Stimulated activated CD8-positive, alpha-beta memory T cell treated with anti-CD3 and anti-CD28 coated beads, Interleukin-15, amount 100 ng/mL, for 4 hours (primary cell): ENCODE results near the gene OR10G3.

ENCODE experiments used
- DNase-seq, 2 donors: peaks; one replicate each; pipeline ENCODE4 v3.0.0-alpha.2; 2020; ENCODE audit warnings: low read depth in 2 of 2

OR10G3 gene

DNA sequence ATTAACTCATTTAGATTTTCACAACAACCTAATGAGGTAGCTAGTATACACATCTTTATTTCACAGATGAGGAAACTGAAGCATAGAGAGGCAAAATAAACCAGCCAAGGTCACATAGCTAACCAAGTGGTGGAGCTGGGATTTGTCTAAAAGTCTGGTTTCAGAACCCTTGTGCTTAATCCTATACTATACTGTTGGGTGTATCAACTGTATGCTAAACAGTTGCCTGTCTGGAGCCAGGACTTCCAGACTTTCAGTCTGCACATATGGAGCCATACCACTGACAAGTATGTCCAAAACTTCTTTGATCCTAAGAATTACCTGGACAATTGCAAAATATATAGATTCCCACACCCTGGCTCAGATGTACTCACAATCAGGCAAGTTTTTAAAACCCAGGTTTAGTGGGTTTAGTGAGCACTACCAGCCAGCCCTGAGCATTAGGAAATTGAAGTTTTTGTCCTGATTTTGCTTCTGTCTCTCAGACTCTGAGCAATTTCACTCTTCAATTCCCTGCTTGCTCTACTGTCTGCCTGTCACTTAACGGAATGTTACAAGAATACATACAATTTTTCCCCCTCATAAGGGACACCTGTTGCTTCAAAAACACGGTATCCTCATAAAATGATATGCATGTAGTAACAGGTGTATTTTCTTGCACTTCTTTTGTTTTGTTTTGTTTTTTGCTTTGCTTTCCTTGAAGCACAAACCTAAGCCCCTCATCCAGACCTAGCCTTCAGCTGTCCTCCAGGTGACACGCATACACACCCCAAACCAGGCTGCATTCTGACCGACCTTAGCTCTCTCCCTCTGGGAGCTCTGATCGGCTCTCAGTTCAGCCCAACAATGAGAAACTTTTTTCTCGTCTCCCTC lies 44.1 kb downstream of the OR10G3 start:
- no peak for DNase-seq

DNA sequence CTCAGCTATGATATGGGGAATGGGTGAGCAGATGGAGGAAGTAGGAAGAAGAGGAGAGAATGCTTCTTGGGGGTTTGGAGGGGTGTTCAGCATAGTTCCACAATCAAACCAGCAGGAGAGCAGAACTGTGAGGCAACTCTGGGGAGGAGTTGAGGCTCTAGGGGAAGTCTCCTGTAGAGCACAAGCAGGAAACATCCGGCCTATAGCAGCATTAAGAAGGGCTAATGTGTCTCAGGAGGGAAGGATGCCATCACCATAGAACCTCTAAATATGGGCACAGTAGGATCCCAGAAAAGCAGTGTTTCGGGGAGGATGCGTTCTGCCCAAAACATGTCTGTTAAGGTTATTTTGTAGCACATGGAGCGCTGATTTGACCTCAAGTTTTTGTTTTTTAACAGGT lies 45.3 kb downstream of the OR10G3 start:
- DNase-seq: no peak

DNA sequence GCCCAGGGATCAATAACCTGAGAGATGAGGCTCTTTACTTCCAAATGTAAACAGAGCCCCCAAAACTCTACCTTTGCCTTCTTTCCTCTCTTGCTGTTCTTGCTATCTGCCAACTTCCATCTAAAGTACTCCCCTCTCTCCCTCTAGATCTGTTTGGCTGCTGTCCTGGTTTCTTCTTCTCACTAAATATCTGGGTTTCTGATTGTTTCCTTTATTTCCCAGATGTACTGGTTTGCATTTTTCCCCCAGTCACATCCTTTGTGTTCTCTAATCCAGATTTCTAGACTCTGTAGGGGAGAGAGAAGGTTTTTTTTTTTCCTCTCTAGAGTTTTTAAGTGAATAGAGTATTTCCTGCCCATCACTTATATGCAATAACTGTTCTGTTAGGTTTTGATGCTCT lies 46.6 kb downstream of the OR10G3 start:
- DNase-seq: no peak

DNA sequence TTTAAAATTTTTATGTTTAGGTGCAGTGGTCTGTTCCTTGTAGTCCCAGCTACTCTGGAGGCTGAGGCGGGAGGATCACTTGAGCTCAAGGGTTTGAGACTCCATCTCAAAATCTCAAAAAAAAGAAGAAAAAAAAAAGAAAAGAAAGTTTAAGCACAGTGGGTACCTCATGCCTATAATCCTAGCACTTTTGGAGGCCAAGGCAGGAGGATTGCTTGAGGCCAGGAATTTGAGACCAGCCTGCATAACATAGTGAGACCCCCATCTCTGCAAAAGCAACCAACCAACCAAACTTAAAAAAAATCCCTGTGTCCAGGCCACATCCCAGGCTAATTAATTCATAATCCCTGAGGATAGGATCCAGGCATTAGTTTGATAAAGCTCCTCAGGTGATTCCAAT lies 50.4 kb downstream of the OR10G3 start:
- DNase-seq: no peak

DNA sequence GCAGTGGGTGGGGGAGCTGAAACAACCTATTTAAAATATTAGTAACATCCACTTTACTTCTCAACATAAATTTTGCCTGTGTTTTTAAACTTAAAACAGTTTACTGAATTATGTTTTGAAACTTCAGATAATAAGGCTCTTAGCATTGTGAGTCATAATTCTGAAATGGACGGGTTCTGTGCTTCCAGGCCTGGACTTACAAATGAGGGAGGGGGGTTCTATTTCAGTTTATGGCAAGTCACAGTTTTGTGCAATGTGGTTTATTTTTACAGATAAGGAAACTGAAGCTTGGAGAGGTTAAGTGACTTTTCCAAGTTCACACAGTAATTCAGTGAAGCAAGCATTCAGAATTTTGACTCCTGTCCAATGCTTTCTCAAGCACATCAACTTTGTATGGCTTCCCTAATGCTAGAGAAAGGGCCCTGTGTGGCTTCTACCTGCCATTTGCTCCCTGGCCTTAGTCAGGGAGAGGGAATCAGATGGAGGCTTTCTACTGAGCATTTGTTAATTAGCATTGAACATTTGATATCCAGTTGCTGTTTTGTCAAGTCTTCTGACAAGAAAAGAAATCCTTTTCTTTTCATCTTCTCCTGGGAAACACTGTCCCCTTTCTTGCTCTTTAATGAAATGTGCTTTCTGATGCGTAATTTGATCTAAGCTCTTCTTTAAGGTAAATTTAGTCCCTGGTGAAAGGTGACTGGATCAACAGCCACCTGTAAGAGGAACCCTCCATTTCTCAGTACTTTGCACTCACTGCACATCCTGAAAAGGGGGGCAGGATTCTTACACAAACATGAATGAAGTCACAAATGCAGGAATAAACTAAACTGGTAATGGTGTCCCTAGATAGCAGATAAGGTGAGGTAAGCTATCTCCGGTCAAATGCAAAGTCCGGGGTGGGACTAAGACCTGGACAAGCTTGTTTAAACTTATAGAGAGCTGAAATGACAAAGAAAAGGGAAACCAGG lies 51.2 kb downstream of the OR10G3 start:
- DNase-seq: no peak

DNA sequence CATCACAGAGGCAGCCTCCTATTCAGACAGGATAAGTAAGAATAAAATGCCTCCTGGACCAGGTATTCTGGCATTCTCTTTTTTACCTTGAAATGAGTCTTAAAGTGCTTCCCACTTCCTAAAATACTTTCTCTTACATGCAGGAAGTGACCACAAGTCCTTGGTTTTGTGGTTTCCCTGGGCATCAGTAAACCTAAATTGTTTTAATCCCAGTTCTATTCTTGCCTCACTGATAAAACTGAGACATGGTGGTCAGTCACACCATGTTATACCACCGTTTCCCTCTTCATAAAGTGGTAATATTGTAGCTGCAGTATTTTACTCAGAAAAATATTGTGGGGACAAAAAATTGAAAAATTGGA lies 52.6 kb downstream of the OR10G3 start:
- DNase-seq: no peak

DNA sequence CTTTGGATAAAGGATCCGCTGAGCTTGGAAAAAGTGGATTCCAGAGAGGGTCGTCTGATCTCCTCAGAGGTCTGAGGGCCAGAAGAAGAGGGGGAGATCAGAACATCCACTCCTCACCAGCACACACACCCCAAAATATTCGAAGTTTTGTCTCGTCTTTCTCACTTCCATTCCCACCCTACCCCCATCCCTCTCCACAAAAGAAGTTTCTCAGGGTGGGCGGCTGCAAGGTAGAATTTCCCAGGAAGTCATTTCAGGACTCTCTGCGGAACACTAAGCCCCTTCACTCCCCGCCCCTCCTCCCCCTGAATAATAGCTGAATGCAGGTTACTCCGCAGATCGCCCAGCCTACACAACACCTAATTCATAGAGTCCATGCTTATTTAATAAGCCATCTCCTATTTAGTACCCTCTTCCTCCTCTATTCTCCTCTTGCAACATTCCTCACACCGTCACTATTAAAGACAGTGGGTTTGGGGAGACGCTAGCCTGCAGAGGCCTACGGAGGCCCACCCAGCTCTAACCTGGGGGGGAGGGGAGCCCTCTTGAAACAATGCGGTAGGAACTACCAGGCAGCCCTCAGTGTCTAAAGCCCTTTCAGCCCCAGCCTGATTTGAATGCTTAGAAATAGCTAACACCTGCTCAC lies 53.1 kb downstream of the OR10G3 start:
- no peak for DNase-seq

DNA sequence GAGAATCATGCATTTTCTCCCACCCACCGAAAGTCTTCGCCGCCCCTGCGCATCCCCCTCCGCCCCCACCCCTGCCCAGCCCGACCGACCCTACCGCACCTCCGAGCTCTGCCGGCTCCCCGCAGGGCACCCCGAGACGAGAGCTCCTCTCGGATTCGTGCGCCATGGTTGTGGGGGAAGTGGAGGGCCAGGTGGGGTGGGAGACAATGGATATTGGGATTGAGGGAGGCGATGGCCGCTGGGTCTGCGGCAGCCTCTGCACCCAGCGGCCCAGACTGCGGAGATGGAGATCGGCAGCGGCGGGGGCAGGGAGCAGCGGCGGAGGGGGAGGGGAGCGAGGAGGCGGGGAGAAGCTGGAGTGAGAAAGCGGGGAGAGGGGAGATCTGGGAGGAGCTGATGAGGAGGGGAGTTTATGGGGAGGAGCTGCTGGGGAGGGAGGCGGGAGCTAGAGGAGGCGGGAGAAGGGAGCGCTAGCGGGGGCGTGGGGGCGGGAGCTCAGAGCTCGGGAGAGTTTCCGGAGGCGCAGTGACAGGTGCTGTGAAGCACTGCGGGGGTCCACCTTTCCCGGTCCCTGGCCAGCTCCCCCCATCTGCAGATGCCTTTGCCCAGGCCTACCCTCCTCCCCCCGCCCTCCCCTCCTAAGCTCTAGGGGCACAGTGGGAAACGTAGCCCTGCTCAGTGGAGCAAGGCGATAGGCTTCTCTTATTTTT lies 53.8 kb downstream of the OR10G3 start, which contains the start of gene SALL2:
SALL2 (minus strand) TSS at position 385 of the 710 bp plus-strand sequence; CDS start at position 166, 219 bp downstream.
- peak; percentile 46 for DNase-seq

DNA sequence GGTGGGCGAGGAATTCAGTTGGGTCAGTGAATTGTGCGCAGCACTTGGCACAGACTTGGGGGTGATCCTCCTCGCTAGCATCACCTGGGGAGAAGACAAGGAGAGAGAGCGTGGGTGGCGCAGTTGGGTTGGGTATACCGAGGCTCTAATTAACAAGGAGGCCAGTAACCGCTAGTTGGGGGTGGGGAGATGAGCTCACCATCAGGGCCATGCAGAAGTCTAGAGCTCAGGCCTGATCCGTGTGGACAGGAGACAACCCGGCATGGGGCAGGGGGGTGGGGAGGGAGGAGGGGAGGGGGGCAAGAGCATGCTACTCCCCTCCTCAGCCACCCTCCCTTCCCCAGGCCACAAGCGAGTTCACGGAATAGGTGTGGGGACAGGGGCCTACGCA lies 54.3 kb downstream of the OR10G3 start:
- no peak for DNase-seq

DNA sequence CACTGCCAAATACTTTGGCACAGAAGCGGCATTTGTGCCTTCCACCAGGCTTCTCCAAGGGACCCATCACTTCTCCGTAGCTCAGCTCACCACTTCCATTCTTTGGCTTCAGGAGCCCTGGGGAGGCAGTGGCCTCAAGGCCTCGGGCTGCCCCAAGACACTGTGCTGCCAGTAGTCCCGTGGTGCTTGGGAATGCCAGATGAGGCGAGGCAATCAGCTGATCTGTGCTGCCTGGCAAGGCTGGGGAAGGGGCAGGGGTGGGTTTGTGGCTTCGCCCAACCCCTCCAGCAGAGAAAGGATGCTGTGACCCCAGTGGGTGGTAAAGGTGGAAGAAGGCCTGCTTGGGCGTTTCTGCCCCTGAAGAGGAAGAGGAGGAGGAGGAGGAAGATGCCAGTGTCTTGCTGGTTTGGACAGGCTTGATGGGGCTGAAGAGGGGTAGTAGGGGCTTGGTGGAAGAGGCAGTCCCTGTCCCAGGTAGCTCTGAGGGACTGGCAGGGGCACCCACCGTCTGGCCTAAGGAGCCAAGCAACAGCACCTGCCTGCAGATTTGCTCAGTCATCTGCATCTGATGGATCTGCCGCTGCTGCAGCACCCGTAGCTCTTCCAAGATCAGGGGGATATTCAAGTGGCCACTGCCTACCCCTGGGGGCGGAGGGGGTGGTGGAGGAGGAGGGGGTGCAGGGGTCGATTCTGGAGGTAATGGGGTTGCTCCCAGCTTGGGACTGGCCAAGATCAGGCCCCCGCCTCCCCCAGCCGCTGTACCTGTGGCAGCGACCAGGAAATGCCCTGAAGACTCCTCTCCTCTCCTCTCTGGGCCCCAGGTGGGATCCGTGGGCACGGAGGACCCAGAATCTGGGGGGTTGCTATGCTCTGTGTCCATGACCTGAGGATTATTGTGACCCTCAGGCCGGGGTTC lies 55.0 kb downstream of the OR10G3 start:
- DNase-seq: no peak

DNA sequence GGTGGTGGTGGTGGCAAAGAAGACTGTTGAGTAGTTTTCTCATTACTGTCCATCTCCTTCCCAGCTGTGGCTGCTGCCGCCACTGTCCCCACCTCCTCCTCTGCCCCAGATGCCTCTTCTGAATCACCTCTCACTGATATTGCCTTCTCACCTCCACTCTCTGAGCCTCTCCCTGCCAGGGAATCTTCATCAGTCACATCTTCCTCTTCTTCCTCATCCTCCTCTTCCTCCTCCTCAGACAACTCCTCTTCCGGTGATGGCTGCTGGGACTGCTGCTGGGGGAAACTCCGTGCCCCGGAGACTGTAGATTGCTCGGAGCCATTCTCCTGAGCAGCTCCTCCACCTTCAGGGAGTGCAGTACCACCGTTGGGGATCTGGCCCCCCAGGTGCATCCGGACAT lies 56.7 kb downstream of the OR10G3 start:
- no peak for DNase-seq

DNA sequence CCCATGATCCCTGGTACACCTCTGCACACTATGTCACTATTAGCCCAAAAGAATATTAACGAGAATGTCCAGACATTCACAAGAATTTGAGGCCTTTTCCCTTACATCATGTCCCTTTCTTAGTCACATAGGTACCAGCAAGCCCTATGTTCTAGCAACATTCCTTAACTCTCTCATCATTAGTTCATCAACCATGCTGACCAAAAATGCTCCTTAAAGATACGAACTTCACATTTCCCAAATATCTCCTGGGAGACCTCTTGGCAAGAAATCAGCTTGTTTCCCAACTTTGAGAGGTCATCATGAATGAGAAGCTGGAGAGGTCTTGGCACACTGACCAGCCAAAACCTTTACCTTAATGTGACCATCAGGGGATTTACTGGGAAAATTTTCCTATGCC lies 58.4 kb downstream of the OR10G3 start:
- no peak for DNase-seq

DNA sequence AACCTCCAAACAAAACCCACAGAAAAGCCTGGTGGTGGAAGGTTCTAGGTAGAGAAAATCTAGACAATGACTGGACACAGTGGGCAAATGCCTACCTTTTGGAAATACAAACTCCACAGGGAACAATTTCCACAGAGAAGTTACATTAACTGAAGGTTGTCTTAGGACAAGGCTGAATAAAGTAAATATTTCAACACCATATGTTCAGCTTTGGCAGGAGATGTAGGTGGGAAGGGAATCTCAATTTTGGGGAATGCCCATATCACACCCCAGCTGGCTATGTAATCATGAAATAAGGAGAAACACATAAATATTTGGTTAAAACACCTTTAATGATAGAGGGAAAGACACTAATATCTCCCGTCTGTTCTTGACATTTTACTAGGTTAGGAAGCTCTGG lies 59.1 kb downstream of the OR10G3 start:
- no peak for DNase-seq

DNA sequence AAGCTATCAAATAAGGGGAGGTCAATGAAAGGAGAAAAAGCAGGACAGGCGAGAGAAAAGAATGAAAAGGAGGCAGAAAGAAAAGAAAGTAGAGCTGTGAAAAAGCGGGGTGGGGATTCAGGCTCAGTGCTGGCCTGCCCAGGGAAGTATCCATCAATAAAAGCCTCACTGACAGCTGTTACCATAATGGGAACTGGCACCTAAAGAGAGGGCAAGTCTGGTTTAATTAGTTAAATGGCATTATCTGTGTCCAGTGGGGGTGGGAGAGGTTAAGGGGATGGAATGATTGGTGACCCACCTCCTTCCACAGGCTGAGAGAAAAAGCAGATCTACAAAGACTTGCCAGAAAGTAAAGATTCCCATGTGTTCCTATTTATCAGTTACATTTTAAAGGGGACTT lies 61.2 kb downstream of the OR10G3 start:
- DNase-seq: no peak
